Left lung (tissue), 10 donors: ENCODE data around the gene ME3. TPM values are rescaled to one million over a fixed set of nuclear protein-coding genes. Genes with fewer than 3 reads are reported as not detected.
"Not testable (repeated sequence)": the region's sequence is repeated elsewhere in the genome, so short reads cannot be mapped to it uniquely, and the experiment has no call there.

ENCODE experiments used
- ATAC-seq: fragments of 200-7000 bp; cut with Tn5 transposase; one replicate; pipeline ENCODE4 v1.9.1; 2020; ENCODE audit warnings: moderate library complexity
- DNase-seq, 4 donors: peaks; one replicate each; pipeline ENCODE4 v3.0.0-alpha.2; 2013 to 2020
- H3K27ac ChIP-seq, 2 donors: fragments of 200-600 bp; sonication (generic) in 1 of 2; one replicate each; pipeline versions ENCODE4 v1.5.0 to v1.8.0; 2020 to 2021
- H3K27me3 ChIP-seq, 2 donors: fragments of 200-600 bp; sonication (generic) in 1 of 2; one replicate each; pipeline versions ENCODE4 v1.5.0 to v1.8.0; 2020 to 2021
- H3K36me3 ChIP-seq, 2 donors: fragments of 200-600 bp; sonication (generic) in 1 of 2; one replicate each; pipeline versions ENCODE4 v1.5.0 to v1.8.0; 2020 to 2021
- H3K4me1 ChIP-seq, 2 donors: fragments of 200-600 bp; one replicate each; pipeline ENCODE4 v1.8.0; 2021
- H3K4me3 ChIP-seq, 2 donors: fragments of 200-600 bp; sonication (generic) in 1 of 2; one replicate each; pipeline versions ENCODE4 v1.5.0 to v1.8.0; 2020 to 2021; ENCODE audit warnings: mild to moderate bottlenecking in 1 of 2
- H3K9me3 ChIP-seq, 2 donors: fragments of 200-600 bp; sonication (generic) in 1 of 2; one replicate each; pipeline versions ENCODE4 v1.5.0 to v1.8.0; 2020 to 2021
- intact Hi-C, 2 donors: fragments of 100-400 bp; cut with DNase I; formaldehyde crosslinking; loops; one replicate each; pipeline versions ENCODE4 v1.11.2 to v1.14.2; 2022
- polyA plus RNA-seq, 6 donors: library from polyadenylated mRNA; unstranded; fragments of 120-200 nt; gene quantifications; one replicate each; pipeline ENCODE4 v1.2.1, GENCODE V29; 2013; ENCODE audit not compliant: insufficient read length in 6 of 6
- total RNA-seq, 2 donors: library from RNA; stranded (reverse); fragmentation: NEBNext Ultra II Directional; extraction: Animal tissue kit (Norgen Biotek cat#: 25700); gene quantifications; one replicate each; pipeline ENCODE4 v1.2.1, GENCODE V29; 2021
- TF ChIP-seq, protein P1 (sequence below), 2 donors: fragments of 200-600 bp; sonication (generic) in 1 of 2; IDR thresholded peaks; one replicate each; pipeline versions ENCODE4 v1.5.0 to v1.8.0; 2021; ENCODE audit warnings: antibody characterized with exemption in 2 of 2
- donor health status: DM: no; HTN: yes; CAD: no.
- donor health status: DM: no; HTN: no; CAD: no.

The ME3 gene
- total and polyA plus RNA-seq, 8 donors, result 21.6 to 44.6 (median 30.5) TPM

DNA sequence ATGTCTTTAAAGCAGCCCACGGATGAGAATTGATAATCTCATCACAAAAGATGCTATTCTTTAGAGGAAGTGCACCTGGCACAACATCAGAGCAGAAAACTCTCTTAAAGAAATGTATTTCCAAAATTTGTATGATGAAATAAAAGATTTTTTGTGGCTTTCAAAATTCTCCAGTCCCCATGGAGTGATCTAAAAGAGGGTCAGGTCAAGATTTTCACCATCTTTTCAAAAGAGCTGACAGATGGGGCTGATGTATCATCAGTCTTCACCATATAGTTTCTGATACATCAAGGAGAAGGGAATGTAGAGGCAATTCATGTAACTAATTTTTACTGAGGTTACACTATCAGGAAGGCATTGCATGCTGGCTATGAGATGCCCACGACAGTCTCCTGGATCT is 11.7 kb downstream of the ME3 start:
- Histone ChIP-seq H3K4me1 (no peaks in the 10 kb centered on the region), H3K27me3 (no peaks in the 10 kb centered on the region), H3K9me3 (no peaks in the 10 kb centered on the region), H3K36me3 (no peaks in the 10 kb centered on the region), H3K4me3 (no peak overlapping the region), H3K27ac (no peak overlapping the region)
- intact Hi-C loops, result no loop called here
- TF ChIP-seq, protein P1, sequence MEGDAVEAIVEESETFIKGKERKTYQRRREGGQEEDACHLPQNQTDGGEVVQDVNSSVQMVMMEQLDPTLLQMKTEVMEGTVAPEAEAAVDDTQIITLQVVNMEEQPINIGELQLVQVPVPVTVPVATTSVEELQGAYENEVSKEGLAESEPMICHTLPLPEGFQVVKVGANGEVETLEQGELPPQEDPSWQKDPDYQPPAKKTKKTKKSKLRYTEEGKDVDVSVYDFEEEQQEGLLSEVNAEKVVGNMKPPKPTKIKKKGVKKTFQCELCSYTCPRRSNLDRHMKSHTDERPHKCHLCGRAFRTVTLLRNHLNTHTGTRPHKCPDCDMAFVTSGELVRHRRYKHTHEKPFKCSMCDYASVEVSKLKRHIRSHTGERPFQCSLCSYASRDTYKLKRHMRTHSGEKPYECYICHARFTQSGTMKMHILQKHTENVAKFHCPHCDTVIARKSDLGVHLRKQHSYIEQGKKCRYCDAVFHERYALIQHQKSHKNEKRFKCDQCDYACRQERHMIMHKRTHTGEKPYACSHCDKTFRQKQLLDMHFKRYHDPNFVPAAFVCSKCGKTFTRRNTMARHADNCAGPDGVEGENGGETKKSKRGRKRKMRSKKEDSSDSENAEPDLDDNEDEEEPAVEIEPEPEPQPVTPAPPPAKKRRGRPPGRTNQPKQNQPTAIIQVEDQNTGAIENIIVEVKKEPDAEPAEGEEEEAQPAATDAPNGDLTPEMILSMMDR (IDR thresholded peaks at IDR 0.05), result no peak
- DNase-seq, result no peak
- no peak for ATAC-seq

DNA sequence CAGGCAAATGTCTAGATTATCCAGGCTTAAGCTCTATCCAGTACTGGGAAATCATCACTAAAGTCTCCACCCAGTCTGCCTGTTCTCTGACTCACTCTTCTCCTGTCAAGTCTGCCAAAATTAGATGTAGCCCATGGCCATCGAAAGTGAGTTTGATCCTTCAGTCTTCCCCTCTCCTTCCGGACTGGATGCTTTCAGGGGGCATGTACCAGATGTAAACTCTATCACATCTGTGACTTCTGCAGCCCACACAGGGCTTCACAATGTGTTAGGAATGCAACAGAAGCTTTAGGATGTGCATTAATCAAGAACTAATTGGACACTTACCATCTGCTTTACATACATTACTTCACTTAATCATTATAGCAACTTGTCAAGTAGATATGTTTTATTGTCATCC is 12.3 kb downstream of the ME3 start:
- no peak for DNase-seq
- intact Hi-C loops, result no loop called here
- H3K36me3 ChIP-seq, result no peaks in the 10 kb centered on the region
- H3K4me3 ChIP-seq, result no peak overlapping the region
- H3K9me3 ChIP-seq, result no peaks in the 10 kb centered on the region
- H3K27ac ChIP-seq, result no peak overlapping the region
- no peaks in the 10 kb centered on the region for H3K27me3 ChIP-seq
- TF ChIP-seq, protein P1 (IDR thresholded peaks at IDR 0.05), result no peak
- ATAC-seq, result peak; percentile 41
- no peaks in the 10 kb centered on the region for H3K4me1 ChIP-seq

DNA sequence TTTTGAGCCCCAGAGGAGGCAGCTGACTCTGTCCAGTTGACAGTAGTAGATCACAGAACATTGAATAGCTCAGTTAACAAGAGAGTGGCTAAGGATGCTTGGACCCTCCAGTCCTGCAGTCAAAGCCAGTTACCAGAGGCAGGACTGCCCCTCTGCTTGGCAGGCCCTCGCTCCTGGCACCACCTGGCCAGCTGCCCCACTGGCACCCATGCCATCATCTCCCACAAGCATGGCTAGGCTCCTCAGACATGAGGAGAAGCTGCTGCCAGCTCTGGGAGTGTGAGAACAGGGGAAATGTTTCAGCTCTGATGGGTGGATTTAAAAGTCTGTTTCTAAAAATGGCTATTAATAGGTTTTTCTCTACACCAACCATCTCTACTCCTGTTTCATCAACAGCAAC is 13.9 kb downstream of the ME3 start:
- Histone ChIP-seq H3K27me3 (no peaks in the 10 kb centered on the region), H3K9me3 (no peaks in the 10 kb centered on the region), H3K36me3 (no peaks in the 10 kb centered on the region), H3K27ac (no peak overlapping the region), H3K4me1 (no peaks in the 10 kb centered on the region), H3K4me3 (no peak overlapping the region)
- DNase-seq (peak in 1 of 4 donors; percentile 52), ATAC-seq (no peak)
- TF ChIP-seq, protein P1 (IDR thresholded peaks at IDR 0.05), result no peak
- intact Hi-C loops, result no loop called here

DNA sequence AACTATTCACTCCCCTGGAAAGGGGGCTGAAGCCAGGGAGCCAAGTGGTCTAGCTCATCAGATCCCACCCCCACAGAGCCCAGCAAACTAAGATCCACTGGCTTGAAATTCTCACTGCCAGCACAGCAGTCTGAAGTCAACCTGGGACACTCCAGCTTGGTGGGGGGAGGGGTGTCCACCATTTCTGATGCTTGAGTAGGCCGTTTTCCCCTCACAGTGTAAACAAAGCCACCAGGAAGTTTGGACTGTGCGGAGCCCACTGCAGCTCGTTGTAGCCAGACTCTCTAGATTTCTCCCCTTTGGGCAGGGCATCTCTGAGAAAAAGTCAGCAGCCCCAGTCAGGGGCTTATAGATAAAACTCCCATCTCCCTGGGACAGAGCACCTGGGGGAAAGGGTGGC is 27.2 kb downstream of the ME3 start:
- H3K27ac ChIP-seq, intact Hi-C loops, H3K27me3 ChIP-seq, H3K36me3 ChIP-seq, DNase-seq, H3K4me1 ChIP-seq, H3K4me3 ChIP-seq, H3K9me3 ChIP-seq: not testable (repeated sequence)
- peak; percentile 50 for ATAC-seq

DNA sequence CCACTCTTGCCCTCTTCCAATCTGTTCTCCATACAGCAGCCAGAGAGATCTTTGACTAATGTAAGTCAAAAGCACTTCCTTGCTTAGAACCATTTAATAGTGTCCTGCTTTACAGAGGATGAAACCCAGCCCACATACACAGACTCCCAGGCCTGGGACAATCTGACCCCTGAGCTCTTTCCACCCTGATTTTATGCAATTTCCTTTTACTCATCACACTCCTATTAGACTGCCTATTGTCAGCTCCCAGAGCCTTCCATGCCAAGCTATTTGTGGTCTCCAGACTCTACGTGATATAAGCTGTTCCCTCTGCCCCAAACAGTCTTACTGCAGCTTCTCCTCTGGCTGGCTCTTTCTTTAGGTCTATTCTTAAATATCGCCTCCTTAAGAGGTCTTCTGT is 28.1 kb downstream of the ME3 start:
- TF ChIP-seq, protein P1 (IDR thresholded peaks at IDR 0.05), result no peak
- no peaks in the 10 kb centered on the region for H3K4me1 ChIP-seq
- no peaks in the 10 kb centered on the region for H3K27me3 ChIP-seq
- intact Hi-C loops, result no loop called here
- H3K36me3 ChIP-seq, result no peaks in the 10 kb centered on the region
- peaks cover 0 to 5% of the 10 kb centered on the region in 2 donors for H3K9me3 ChIP-seq
- H3K4me3 ChIP-seq, result no peak overlapping the region
- ATAC-seq (peak; percentile 32), DNase-seq (no peak)
- no peak overlapping the region for H3K27ac ChIP-seq

DNA sequence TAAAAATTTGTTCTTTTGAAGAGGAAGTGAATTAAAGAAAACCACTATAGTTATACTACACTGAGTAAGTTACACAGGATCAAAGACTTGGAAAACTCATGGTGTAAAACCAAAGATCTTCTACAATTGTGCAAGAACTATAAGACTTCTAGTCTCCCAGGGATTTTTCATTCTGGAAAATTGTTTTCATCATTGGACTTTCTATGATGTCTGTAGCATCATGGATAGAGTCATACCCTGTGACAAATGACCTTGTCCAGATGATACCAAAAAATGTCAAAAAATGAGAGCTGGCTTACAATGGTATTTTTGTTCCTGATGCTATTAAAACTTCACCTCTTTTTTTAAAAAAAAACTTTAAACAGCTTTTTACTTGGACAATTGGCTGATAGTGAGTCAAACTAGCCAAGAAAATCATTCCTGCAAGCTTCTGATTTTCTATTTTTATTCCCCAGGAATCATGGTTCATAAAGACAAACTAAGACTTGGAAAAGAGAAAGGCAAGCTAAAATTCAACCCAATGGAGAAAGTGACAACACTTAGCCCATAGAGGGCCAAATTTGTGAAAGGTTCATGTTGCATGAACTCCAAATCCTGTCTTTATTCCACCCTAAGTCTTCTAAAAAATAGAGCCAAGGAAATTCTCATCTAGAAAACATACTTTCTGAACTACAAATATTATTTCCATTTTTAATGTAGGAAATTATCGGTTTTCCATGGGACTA is 30.7 kb downstream of the ME3 start:
- H3K27ac ChIP-seq, result no peak overlapping the region
- intact Hi-C loops, result no loop called here
- H3K4me1 ChIP-seq, result no peaks in the 10 kb centered on the region
- no peak for DNase-seq
- TF ChIP-seq, protein P1 (IDR thresholded peaks at IDR 0.05), result no peak
- H3K27me3 ChIP-seq, result no peaks in the 10 kb centered on the region
- H3K9me3 ChIP-seq, result no peaks in the 10 kb centered on the region
- no peak for ATAC-seq
- H3K4me3 ChIP-seq, result no peak overlapping the region
- no peaks in the 10 kb centered on the region for H3K36me3 ChIP-seq
